SU-DHL-6 (cell line): ENCODE results near the gene ZSCAN10.
"Not testable (repeated sequence)": the region's sequence is repeated elsewhere in the genome, so short reads cannot be mapped to it uniquely, and the experiment has no call there.

Source experiments
- H2AFZ ChIP-seq: fragments of 200-600 bp; sonication (generic); 2 replicates; pipeline ENCODE4 v1.6.1; 2014; ENCODE audit warnings: low read depth, mild to moderate bottlenecking, moderate library complexity, mixed read lengths, antibody characterized with exemption, low read length; ENCODE audit not compliant: severe bottlenecking
- H3F3A ChIP-seq: fragments of 200-600 bp; shearing (Covaris generic); 2 replicates; pipeline ENCODE4 v1.6.0; 2016; ENCODE audit warnings: antibody characterized with exemption, mild to moderate bottlenecking; ENCODE audit not compliant: insufficient read depth
- H3K27ac ChIP-seq: fragments of 200-600 bp; sonication (generic); 2 replicates; pipeline ENCODE4 v1.5.1; 2016; ENCODE audit warnings: low read depth, mild to moderate bottlenecking, low read length, moderate library complexity, mixed read lengths
- H3K27me3 ChIP-seq: fragments of 200-600 bp; sonication (generic), shearing (Covaris generic); 2 replicates; pipeline ENCODE4 v1.6.0; 2014; ENCODE audit warnings: mild to moderate bottlenecking, low read length
- H3K36me3 ChIP-seq: fragments of 200-600 bp; sonication (generic); 2 replicates; pipeline ENCODE4 v1.6.1; 2014; ENCODE audit warnings: mild to moderate bottlenecking, low read length, mixed read lengths
- H3K4me2 ChIP-seq: fragments of 300-600, 200-600 bp; shearing (Covaris generic), sonication (generic); 2 replicates; pipeline ENCODE4 v1.6.0; 2014; ENCODE audit warnings: low read length, low read depth, mild to moderate bottlenecking; ENCODE audit not compliant: poor library complexity, severe bottlenecking
- H3K4me3 ChIP-seq: fragments of 200-600 bp; sonication (generic); 2 replicates; pipeline ENCODE4 v1.5.1; 2014; ENCODE audit warnings: antibody characterized with exemption, low read length, mild to moderate bottlenecking, mixed read lengths; ENCODE audit not compliant: insufficient read depth, poor library complexity, severe bottlenecking
- H3K79me2 ChIP-seq: fragments of 200-600 bp; sonication (generic); 2 replicates; pipeline ENCODE4 v1.6.1; 2014; ENCODE audit warnings: mild to moderate bottlenecking, low read length, moderate library complexity; ENCODE audit not compliant: insufficient read depth
- H3K9ac ChIP-seq: fragments of 200-600 bp; sonication (generic); 2 replicates; pipeline ENCODE4 v1.7.0; 2014; ENCODE audit warnings: mild to moderate bottlenecking, low read length
- H3K9me2 ChIP-seq: fragments of 200-600 bp; sonication (generic); replicated peaks from 2 replicates; pipeline ENCODE4 v1.6.1; 2014; ENCODE audit warnings: low read length; ENCODE audit not compliant: insufficient read depth
- H3K9me3 ChIP-seq: fragments of 200-600 bp; sonication (generic); 2 replicates; pipeline ENCODE4 v1.6.1; 2014; ENCODE audit warnings: low read length, mixed read lengths; ENCODE audit not compliant: insufficient read depth
- H4K20me1 ChIP-seq: fragments of 200-600 bp; sonication (generic); 2 replicates; pipeline ENCODE4 v1.6.1; 2014; ENCODE audit warnings: low read depth, mild to moderate bottlenecking, antibody characterized with exemption, low read length, moderate library complexity, mixed read lengths
- CTCF ChIP-seq: fragments of 200-600 bp; sonication (generic); IDR thresholded peaks from one replicate; pipeline ENCODE4 v1.5.1; 2017; ENCODE audit warnings: antibody characterized with exemption, mild to moderate bottlenecking, low read length, moderate library complexity; ENCODE audit not compliant: insufficient read depth, poor library complexity, severe bottlenecking
- EZH2phosphoT487 ChIP-seq: fragments of 200-600 bp; sonication (generic), shearing (Covaris generic); conservative IDR thresholded peaks from 2 replicates; pipeline ENCODE4 v1.6.1; 2018; ENCODE audit warnings: mild to moderate bottlenecking, antibody characterized with exemption, low read length, moderate library complexity, mixed read lengths

The ZSCAN10 gene

GRCh38 chr16:3054965-3055733, 43.9 kb downstream of the ZSCAN10 start:
- H3K9ac ChIP-seq, result no peak overlapping the region
- H3K4me3 ChIP-seq, result no peak overlapping the region

DNA sequence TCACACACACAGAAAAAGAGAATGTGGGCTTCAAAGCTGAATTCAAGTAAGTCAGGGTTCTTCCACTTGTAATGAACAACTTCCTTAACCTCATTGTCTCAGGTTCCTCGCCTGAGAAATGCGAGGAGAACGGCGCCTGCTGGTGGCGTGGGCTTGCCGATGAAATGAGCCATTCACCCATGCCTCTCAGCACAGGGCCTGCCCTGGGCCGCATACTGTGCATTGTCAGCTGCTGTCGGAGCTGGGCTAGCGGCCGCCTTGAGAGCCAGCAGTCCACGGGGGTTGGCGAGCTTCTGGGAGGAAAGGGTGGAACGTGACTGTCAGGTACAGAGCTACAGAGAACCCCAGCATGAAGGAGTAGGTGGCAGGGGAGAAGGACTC, 45.8 kb downstream of the ZSCAN10 start:
- H3K4me3 ChIP-seq, H2AFZ ChIP-seq, H3K79me2 ChIP-seq, H3K27me3 ChIP-seq, H4K20me1 ChIP-seq, H3K9me2 ChIP-seq, H3K27ac ChIP-seq, H3K36me3 ChIP-seq, H3K4me2 ChIP-seq, H3F3A ChIP-seq, H3K9me3 ChIP-seq, H3K9ac ChIP-seq: not testable (repeated sequence)

More at GRCh38 chr16:3054965-3055733, 43.9 kb downstream of the ZSCAN10 start:
- Histone ChIP-seq H4K20me1 (no peaks in the 10 kb centered on the region), H2AFZ (no peak overlapping the region), H3K9me2 (no peaks in the 10 kb centered on the region), H3K79me2 (no peaks in the 10 kb centered on the region), H3K27ac (no peak overlapping the region), H3F3A (no peaks in the 10 kb centered on the region), H3K36me3 (no peaks in the 10 kb centered on the region), H3K27me3 (no peaks in the 10 kb centered on the region), H3K4me2 (no peak overlapping the region), H3K9me3 (no peaks in the 10 kb centered on the region)
- TF ChIP-seq CTCF, result no peak
- TF ChIP-seq EZH2phosphoT487, result no peak

DNA sequence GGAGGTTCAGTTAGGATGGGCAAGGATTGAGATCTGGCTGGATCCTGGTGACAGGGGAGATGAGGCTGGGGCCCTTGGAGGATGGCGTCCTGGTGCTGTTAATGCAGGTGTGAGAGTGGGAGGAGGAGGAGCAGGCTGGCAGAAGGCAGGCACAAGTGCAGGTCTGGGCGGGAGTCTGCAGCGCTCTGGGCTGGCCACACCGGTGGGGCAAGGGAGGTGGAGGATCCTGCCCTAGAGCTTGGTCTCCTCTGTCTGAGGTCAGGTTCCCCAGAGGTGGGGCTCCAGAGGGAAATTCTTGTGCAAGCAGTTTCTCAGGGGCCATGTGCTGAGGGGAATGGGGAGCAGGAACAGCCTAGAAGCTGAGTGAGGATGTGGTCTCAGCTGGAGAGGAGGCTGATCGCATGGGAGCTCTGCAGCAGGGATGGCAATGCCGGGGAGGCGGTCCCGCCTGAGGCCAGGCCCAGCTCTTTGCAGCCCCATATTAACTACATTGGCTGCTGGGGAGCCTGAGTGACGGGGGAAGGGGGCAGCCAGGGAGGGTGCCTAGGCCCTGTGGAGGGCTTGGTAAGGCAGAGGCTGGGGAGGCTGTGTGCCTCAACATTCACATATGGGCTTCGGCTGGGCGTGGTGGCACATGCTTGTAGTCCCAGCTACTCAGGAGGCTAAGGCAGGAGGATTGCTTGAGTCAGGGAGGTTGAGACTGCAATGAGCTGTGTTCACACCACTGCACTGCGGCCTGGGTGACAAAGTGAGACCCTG, 46.3 kb downstream of the ZSCAN10 start:
- not testable (repeated sequence) for H2AFZ ChIP-seq, H3F3A ChIP-seq, H3K9ac ChIP-seq, H3K4me2 ChIP-seq, H3K9me3 ChIP-seq, H3K4me3 ChIP-seq, H3K27ac ChIP-seq, H3K36me3 ChIP-seq, H3K9me2 ChIP-seq, H3K27me3 ChIP-seq, H3K79me2 ChIP-seq, H4K20me1 ChIP-seq

DNA sequence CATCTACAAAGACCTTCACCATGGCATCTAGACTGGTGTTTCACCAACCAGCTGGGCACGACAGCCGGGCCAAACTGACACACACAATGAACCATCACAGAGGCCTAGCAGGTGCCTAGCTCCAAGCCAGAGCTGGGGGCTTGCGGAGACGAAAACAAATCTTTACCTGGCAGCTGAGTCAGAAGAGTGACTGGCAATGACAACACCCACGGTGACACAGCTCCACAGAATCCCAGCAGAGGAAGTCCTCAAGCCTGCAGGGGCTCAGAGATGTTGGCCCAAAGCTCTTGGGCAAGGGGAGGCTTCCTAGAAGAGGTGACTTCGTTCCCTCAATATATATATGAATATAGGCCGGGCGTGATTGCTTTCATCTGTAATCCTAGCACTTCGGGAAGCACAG, 47.6 kb downstream of the ZSCAN10 start:
- TF ChIP-seq CTCF (no peak), EZH2phosphoT487 (no peak)
- H3K4me3 ChIP-seq, result no peak overlapping the region

More for the DNA sequence above, 47.6 kb downstream of the ZSCAN10 start:
- no peak overlapping the region for H3K4me2 ChIP-seq
- no peak overlapping the region for H3K27ac ChIP-seq
- no peaks in the 10 kb centered on the region for H4K20me1 ChIP-seq
- H3K9me2 ChIP-seq, result no peaks in the 10 kb centered on the region
- H3K27me3 ChIP-seq, result no peaks in the 10 kb centered on the region
- H3K79me2 ChIP-seq, result no peaks in the 10 kb centered on the region
- no peak overlapping the region for H3K9ac ChIP-seq
- H3K36me3 ChIP-seq, result no peaks in the 10 kb centered on the region
- no peaks in the 10 kb centered on the region for H3K9me3 ChIP-seq
- no peak overlapping the region for H2AFZ ChIP-seq
- H3F3A ChIP-seq, result no peaks in the 10 kb centered on the region
